Gastroesophageal sphincter (tissue), 3 donors: ENCODE results near the gene PRRG2.

Source experiments
- CTCF ChIP-seq, 4 experiments: fragments of 200-600 bp in 2 of 4; fragments of 450-650 bp in 2 of 4; sonication (generic) in 1 of 4; IDR thresholded peaks; one replicate each; pipeline ENCODE4 v1.5.1; 2017 to 2019; ENCODE audit warnings: antibody characterized with exemption in 4 of 4, mild to moderate bottlenecking in 2 of 4, moderate library complexity in 2 of 4
- POLR2A ChIP-seq, 2 donors: fragments of 450-650 bp; IDR thresholded peaks; one replicate each; pipeline ENCODE4 v1.6.1; 2017; ENCODE audit warnings: antibody characterized with exemption in 2 of 2, mild to moderate bottlenecking in 2 of 2, moderate library complexity in 1 of 2
- POLR2AphosphoS5 ChIP-seq: sonication (generic); formaldehyde crosslinking; IDR thresholded peaks from one replicate; pipeline ENCODE4 v1.6.1; 2017; ENCODE audit warnings: antibody characterized with exemption

- TF ChIP-seq CTCF (IDR thresholded peaks at IDR 0.05) (no peak), POLR2A (IDR thresholded peaks at IDR 0.05) (no peak), POLR2AphosphoS5 (no peak)
Measured at GRCh38 chr19:49595819-49596404, 14.8 kb downstream of the PRRG2 start.
